ENCODE results near the gene IL23A.

DNA sequence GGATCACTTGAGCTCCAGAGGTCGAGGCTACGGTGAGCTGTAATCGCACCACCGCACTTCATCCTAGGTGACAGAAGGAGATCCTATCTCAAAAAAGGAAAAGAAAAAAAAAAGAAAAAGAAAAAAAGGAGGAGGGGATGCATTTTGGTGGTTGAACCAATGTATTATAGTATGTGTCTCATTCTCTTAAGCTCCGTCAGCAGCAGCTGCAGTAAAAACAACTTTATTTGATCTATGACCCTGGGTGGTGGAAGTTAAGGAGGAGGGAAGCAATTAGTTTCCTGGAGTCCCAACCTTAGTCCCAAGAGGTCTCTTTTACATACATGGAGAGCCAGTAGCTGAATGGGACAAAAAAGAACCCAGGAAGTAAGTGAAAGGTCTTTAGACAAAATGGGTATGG, 50.7 kb downstream of the IL23A start:
- TF ChIP-seq EZH2phosphoT487 (IDR thresholded peaks at IDR 0.05; ENCODE audit: insufficient read depth, low read depth) (no peak), EZH2 (IDR thresholded peaks at IDR 0.05; ENCODE audit: insufficient read depth, poor library complexity, severe bottlenecking) (no peak)

All from GM23248 (cell line).